ENCODE data around the gene P2RY2. TPM values are rescaled to one million over a fixed set of nuclear protein-coding genes. Genes with fewer than 3 reads are reported as not detected.

P2RY2 gene
- total and polyA plus RNA-seq, 10 of the 15 experiments (the other 5 are each of a cell fraction or from before 2014, with no cell fraction given) = 0.03 to 0.23 (median 0.17) TPM; not detected in 7

GRCh38 chr11:73209892-73210291, 8.2 kb upstream of the P2RY2 start:
- POLR2A ChIA-PET = no interaction called here
- ATAC-seq (no peak), FAIRE-seq (no peak), DNase-seq (ENCODE audit: low read depth, low spot score) (no peak)
- Histone ChIP-seq H3K4me2 (ENCODE audit: control insufficient read depth, insufficient read depth) (no peak overlapping the region), H3K9ac (ENCODE audit: control insufficient read depth, insufficient read depth, low read length) (no peak overlapping the region), H3K4me3 (no peak overlapping the region), H3K9me3 (replicated peaks; ENCODE audit: control insufficient read depth, insufficient read depth, low read length) (no peaks in the 10 kb centered on the region), H3K27me3 (replicated peaks in 1 of 2; ENCODE audit: control insufficient read depth in 2 of 2, insufficient read depth in 2 of 2, low read length in 1 of 2) (no peaks in the 10 kb centered on the region), H4K20me1 (ENCODE audit: control insufficient read depth, insufficient read depth) (no peaks in the 10 kb centered on the region), H3K27ac (ENCODE audit: control insufficient read depth, insufficient read depth) (no peak overlapping the region), H2AFZ (ENCODE audit: control insufficient read depth, low read depth, low read length) (no peak overlapping the region), H3K4me1 (ENCODE audit: control insufficient read depth, insufficient read depth, low read length) (peaks cover 8% of the 10 kb centered on the region), H3K36me3 (ENCODE audit: control insufficient read depth in 2 of 2, insufficient read depth in 2 of 2, low read length in 1 of 2) (no peaks in the 10 kb centered on the region), H3K79me2 (ENCODE audit: control insufficient read depth, insufficient read depth, low read length) (no peaks in the 10 kb centered on the region)
- RAD21 ChIA-PET (ENCODE audit: unreplicated experiment) = no interaction called here
- CTCF ChIA-PET = no interaction called here
- in situ Hi-C loops (cut with MboI) = no loop called here
- intact Hi-C loops (cut with micrococcal nuclease; ENCODE audit: unreplicated experiment) = no loop called here
- SMC1A ChIA-PET (ENCODE audit: uncharacterized antibody, unreplicated experiment) = no interaction called here
- 83% methylated on average over 2 of the region's 2 CpGs for WGBS (ENCODE audit: insufficient coverage, insufficient replicate concordance, low lambda C conversion rate, missing lambda C conversion rate)
- TF ChIP-seq SREBF1 (IDR thresholded peaks at IDR 0.05; ENCODE audit: low read length) = no peak
- TF ChIP-seq NBN (IDR thresholded peaks at IDR 0.05) = no peak
- TF ChIP-seq SRF (IDR thresholded peaks at IDR 0.05; ENCODE audit: low read depth in 2 of 2, low read length in 2 of 2) = no peak
- TF ChIP-seq FOXM1 (IDR thresholded peaks at IDR 0.05; ENCODE audit: low read depth, low read length) = no peak
- TF ChIP-seq CREB1 (IDR thresholded peaks at IDR 0.05; ENCODE audit: low read depth) = no peak
- TF ChIP-seq, protein P1, sequence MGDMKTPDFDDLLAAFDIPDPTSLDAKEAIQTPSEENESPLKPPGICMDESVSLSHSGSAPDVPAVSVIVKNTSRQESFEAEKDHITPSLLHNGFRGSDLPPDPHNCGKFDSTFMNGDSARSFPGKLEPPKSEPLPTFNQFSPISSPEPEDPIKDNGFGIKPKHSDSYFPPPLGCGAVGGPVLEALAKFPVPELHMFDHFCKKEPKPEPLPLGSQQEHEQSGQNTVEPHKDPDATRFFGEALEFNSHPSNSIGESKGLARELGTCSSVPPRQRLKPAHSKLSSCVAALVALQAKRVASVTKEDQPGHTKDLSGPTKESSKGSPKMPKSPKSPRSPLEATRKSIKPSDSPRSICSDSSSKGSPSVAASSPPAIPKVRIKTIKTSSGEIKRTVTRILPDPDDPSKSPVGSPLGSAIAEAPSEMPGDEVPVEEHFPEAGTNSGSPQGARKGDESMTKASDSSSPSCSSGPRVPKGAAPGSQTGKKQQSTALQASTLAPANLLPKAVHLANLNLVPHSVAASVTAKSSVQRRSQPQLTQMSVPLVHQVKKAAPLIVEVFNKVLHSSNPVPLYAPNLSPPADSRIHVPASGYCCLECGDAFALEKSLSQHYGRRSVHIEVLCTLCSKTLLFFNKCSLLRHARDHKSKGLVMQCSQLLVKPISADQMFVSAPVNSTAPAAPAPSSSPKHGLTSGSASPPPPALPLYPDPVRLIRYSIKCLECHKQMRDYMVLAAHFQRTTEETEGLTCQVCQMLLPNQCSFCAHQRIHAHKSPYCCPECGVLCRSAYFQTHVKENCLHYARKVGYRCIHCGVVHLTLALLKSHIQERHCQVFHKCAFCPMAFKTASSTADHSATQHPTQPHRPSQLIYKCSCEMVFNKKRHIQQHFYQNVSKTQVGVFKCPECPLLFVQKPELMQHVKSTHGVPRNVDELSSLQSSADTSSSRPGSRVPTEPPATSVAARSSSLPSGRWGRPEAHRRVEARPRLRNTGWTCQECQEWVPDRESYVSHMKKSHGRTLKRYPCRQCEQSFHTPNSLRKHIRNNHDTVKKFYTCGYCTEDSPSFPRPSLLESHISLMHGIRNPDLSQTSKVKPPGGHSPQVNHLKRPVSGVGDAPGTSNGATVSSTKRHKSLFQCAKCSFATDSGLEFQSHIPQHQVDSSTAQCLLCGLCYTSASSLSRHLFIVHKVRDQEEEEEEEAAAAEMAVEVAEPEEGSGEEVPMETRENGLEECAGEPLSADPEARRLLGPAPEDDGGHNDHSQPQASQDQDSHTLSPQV (IDR thresholded peaks at IDR 0.05) = no peak
- no peak for TF ChIP-seq JUNB (IDR thresholded peaks at IDR 0.05)
- no peak for TF ChIP-seq CHD4 (IDR thresholded peaks at IDR 0.05)
- TF ChIP-seq IKZF2 (IDR thresholded peaks at IDR 0.05) = no peak
- TF ChIP-seq SUZ12 (IDR thresholded peaks at IDR 0.05; ENCODE audit: unreplicated experiment) = no peak
- no peak for TF ChIP-seq TAF1 (IDR thresholded peaks at IDR 0.05; ENCODE audit: borderline replicate concordance, low read depth, low read length)
- TF ChIP-seq, protein P2, sequence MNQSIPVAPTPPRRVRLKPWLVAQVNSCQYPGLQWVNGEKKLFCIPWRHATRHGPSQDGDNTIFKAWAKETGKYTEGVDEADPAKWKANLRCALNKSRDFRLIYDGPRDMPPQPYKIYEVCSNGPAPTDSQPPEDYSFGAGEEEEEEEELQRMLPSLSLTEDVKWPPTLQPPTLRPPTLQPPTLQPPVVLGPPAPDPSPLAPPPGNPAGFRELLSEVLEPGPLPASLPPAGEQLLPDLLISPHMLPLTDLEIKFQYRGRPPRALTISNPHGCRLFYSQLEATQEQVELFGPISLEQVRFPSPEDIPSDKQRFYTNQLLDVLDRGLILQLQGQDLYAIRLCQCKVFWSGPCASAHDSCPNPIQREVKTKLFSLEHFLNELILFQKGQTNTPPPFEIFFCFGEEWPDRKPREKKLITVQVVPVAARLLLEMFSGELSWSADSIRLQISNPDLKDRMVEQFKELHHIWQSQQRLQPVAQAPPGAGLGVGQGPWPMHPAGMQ (IDR thresholded peaks at IDR 0.05; ENCODE audit: borderline replicate concordance) = no peak
- TF ChIP-seq BRCA1 (IDR thresholded peaks at IDR 0.05; ENCODE audit: low read depth, low read length) = no peak
- no peak for TF ChIP-seq MYB (IDR thresholded peaks at IDR 0.05; ENCODE audit: borderline replicate concordance, low read depth, low read length)
- TF ChIP-seq RB1 (IDR thresholded peaks at IDR 0.05; ENCODE audit: borderline replicate concordance) = no peak
- no peak for TF ChIP-seq ZZZ3 (IDR thresholded peaks at IDR 0.05; ENCODE audit: control insufficient read depth, insufficient read length, low read depth)
- no peak for TF ChIP-seq NR2F1 (conservative IDR thresholded peaks at IDR 0.05)
- TF ChIP-seq ZNF384 (IDR thresholded peaks at IDR 0.05; ENCODE audit: borderline replicate concordance, low read depth, low read length) = no peak
- no peak for TF ChIP-seq PAX5 (IDR thresholded peaks at IDR 0.05; ENCODE audit: borderline replicate concordance, low read depth, low read length)
- BruUV-seq (replicated peaks) = no TSS peak

Measured in GM12878 (cell line).